Ishikawa (cell line): ENCODE results near the gene QPCT.

Experiments
- CREB1 ChIP-seq: IDR thresholded peaks from 2 replicates; pipeline ENCODE4 v1.6.1; 2012; ENCODE audit warnings: low read depth
- EGR1 ChIP-seq: IDR thresholded peaks from 2 replicates; pipeline ENCODE4 v1.6.1; 2012
- EP300 ChIP-seq: IDR thresholded peaks from 2 replicates; pipeline ENCODE4 v1.6.1; 2012; ENCODE audit warnings: borderline replicate concordance
- REST ChIP-seq: IDR thresholded peaks from 2 replicates; pipeline ENCODE4 v1.6.1; 2012; ENCODE audit warnings: low read depth, mild to moderate bottlenecking
- TEAD4 ChIP-seq: IDR thresholded peaks from 2 replicates; pipeline ENCODE4 v1.6.1; 2012
- USF1 ChIP-seq: IDR thresholded peaks from 2 replicates; pipeline ENCODE4 v1.6.1; 2012
- ZBTB7A ChIP-seq: IDR thresholded peaks from 2 replicates; pipeline ENCODE4 v1.6.1; 2012; ENCODE audit warnings: low read depth

GRCh38 chr2:37364351-37364750 is 19.9 kb downstream of the QPCT start:
- no peak for TF ChIP-seq REST
- TF ChIP-seq EP300 = no peak
- TF ChIP-seq ZBTB7A = no peak
- TF ChIP-seq TEAD4 = no peak
- no peak for TF ChIP-seq USF1
- TF ChIP-seq CREB1 = no peak
- no peak for TF ChIP-seq EGR1
